Keratinocyte (primary cell): Measurements from ENCODE around the gene ZNF346. TPM values are rescaled to one million over a fixed set of nuclear protein-coding genes. Genes with fewer than 3 reads are reported as not detected.
"Not testable (repeated sequence)": the region's sequence is repeated elsewhere in the genome, so short reads cannot be mapped to it uniquely, and the experiment has no call there.

Experiments used
- DNase-seq: peaks from one replicate; pipeline ENCODE4 v3.0.0-alpha.2; 2011; ENCODE audit warnings: low read depth, missing footprints, low spot score
- FAIRE-seq: peaks from 2 replicates; lab custom pipeline; 2011; peaks lifted over from hg19 to GRCh38; lab: Jason Lieb, UNC
- H2AFZ ChIP-seq: 2 replicates; pipeline ENCODE4 v1.6.0; 2012; ENCODE audit warnings: low read length, control low read depth, inconsistent platforms; ENCODE audit not compliant: control insufficient read depth
- H3K27ac ChIP-seq: 2 replicates; pipeline ENCODE4 v1.5.1; 2011; ENCODE audit warnings: low read length; ENCODE audit not compliant: control insufficient read depth, insufficient read depth
- H3K27me3 ChIP-seq: 3 replicates; pipeline ENCODE4 v1.6.0; 2011; ENCODE audit warnings: low read length; ENCODE audit not compliant: control insufficient read depth, insufficient read depth; ENCODE audit errors: extremely low read depth
- H3K36me3 ChIP-seq, 2 experiments: 2 replicates in 1 of 2; 3 replicates in 1 of 2; pipeline ENCODE4 v1.5.1; 2011; ENCODE audit warnings: low read length in 2 of 2, mild to moderate bottlenecking in 1 of 2; ENCODE audit not compliant: control insufficient read depth in 2 of 2, insufficient read depth in 2 of 2; ENCODE audit errors: extremely low read depth in 1 of 2
- H3K4me1 ChIP-seq: 3 replicates; pipeline ENCODE4 v1.5.1; 2011; ENCODE audit warnings: low read length; ENCODE audit not compliant: control insufficient read depth, insufficient read depth; ENCODE audit errors: extremely low read depth
- H3K4me2 ChIP-seq: 3 replicates; pipeline ENCODE4 v1.6.0; 2011; ENCODE audit warnings: low read depth, low read length; ENCODE audit not compliant: control insufficient read depth, insufficient read depth; ENCODE audit errors: extremely low read depth
- H3K4me3 ChIP-seq, 3 experiments: fragments of 200-600 bp in 1 of 3; sonication (generic) in 1 of 3; 2 replicates in 2 of 3; 3 replicates in 1 of 3; pipeline ENCODE4 v1.5.1; 2011 to 2016; ENCODE audit warnings: low read length in 3 of 3, mild to moderate bottlenecking in 3 of 3, control low read depth in 2 of 3, inconsistent platforms in 1 of 3, low read depth in 1 of 3, mixed read lengths in 1 of 3, mixed run types in 1 of 3, moderate library complexity in 1 of 3; ENCODE audit not compliant: control insufficient read depth in 2 of 3, insufficient read depth in 2 of 3; ENCODE audit errors: extremely low read depth in 1 of 3
- H3K79me2 ChIP-seq: 2 replicates; pipeline ENCODE4 v1.6.0; 2012; ENCODE audit warnings: low read length; ENCODE audit not compliant: control insufficient read depth, insufficient read depth
- H3K9ac ChIP-seq: 3 replicates; pipeline ENCODE4 v1.6.0; 2011; ENCODE audit warnings: low read length; ENCODE audit not compliant: control insufficient read depth, insufficient read depth; ENCODE audit errors: extremely low read depth
- H3K9me1 ChIP-seq: 3 replicates; pipeline ENCODE4 v1.6.0; 2011; ENCODE audit warnings: low read length; ENCODE audit not compliant: control insufficient read depth, insufficient read depth; ENCODE audit errors: extremely low read depth
- H3K9me3 ChIP-seq: 2 replicates; pipeline ENCODE4 v1.5.1; 2012; ENCODE audit warnings: low read depth, low read length; ENCODE audit not compliant: control insufficient read depth
- H4K20me1 ChIP-seq: 3 replicates; pipeline ENCODE4 v1.6.0; 2011; ENCODE audit warnings: low read length; ENCODE audit not compliant: control insufficient read depth, insufficient read depth; ENCODE audit errors: extremely low read depth
- CTCF ChIP-seq, 3 experiments: IDR thresholded peaks in 1 of 3; conservative IDR thresholded peaks in 1 of 3; optimal IDR thresholded peaks in 1 of 3; 2 replicates in 2 of 3; 3 replicates in 1 of 3; pipeline versions ENCODE3 to v1.5.1; 2011; ENCODE audit warnings: low read length in 3 of 3, mild to moderate bottlenecking in 3 of 3, moderate library complexity in 2 of 3, control low read depth in 1 of 3, inconsistent platforms in 1 of 3; ENCODE audit not compliant: insufficient read depth in 2 of 3; ENCODE audit errors: extremely low read depth in 1 of 3
- EZH2 ChIP-seq: IDR thresholded peaks from one replicate; pipeline ENCODE4 v1.6.1; 2012; ENCODE audit warnings: inconsistent platforms, mild to moderate bottlenecking, low read length, moderate library complexity
- dilution Hi-C: fragments of 300-500 bp; cut with MboI; formaldehyde crosslinking; loops from one replicate; pipeline ENCODE4 v1.7.0; 2020; ENCODE audit warnings: low sequenced_read_pairs; ENCODE audit not compliant: extremely low pct_ligation_motif_present
- polyA plus RNA-seq, 5 experiments: library from polyadenylated mRNA; depleted of rRNA in 3 of 5; stranded (reverse) in 3 of 5; stranded (forward) in 1 of 5; unstranded in 1 of 5; fragments of >200 nt; gene quantifications; 1 replicate in 1 of 5; 2 replicates in 3 of 5; 3 replicates in 1 of 5; pipeline versions ENCODE4 v1.2.1 to v1.2.3, GENCODE V29; 2011 to 2012; ENCODE audit warnings: missing spikeins in 2 of 5, low read depth in 1 of 5, low replicate concordance in 1 of 5

Gene ZNF346
- polyA plus RNA-seq, 1 donor (not counting 4 experiments of a cell fraction or from before 2014, with no cell fraction given) = 9.5 TPM

DNA sequence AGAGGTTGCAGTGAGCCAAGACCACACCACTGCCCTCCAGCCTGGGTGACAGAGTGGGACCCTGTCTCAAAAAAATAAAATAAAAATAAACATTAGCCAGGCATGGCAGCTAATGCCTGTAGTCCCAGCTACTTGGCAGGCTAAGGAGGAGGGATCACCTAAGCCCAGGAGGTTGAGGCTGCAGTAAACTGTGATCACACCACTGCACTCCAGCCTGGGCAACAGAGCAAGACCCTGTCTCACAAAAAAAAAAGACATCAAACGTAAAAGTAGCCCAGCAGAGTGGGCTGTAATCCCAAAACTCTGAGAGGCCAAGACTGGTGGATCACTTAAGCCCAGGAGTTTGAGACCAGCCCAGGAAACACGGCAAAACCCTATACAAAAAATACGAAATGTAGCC is 34.9 kb upstream of the ZNF346 start:
- Histone ChIP-seq H3K9me3 (no peaks in the 10 kb centered on the region), H3K36me3 (peaks cover 0 to 3% of the 10 kb centered on the region in 2 experiments), H3K27ac (no peak overlapping the region), H3K79me2 (peaks cover 82% of the 10 kb centered on the region), H3K4me3 (no peak overlapping the region), H3K9me1 (no peaks in the 10 kb centered on the region), H2AFZ (no peak overlapping the region), H4K20me1 (no peaks in the 10 kb centered on the region), H3K4me2 (no peak overlapping the region), H3K27me3 (no peaks in the 10 kb centered on the region), H3K4me1 (peaks cover 2% of the 10 kb centered on the region), H3K9ac (no peak overlapping the region)
- no peak for TF ChIP-seq EZH2
- no peak for TF ChIP-seq CTCF (optimal IDR thresholded peaks at IDR 0.05 in 1 of 3, IDR thresholded peaks at IDR 0.05 in 1 of 3, conservative IDR thresholded peaks at IDR 0.05 in 1 of 3; ENCODE audit: extremely low read depth in 1 of 3, insufficient read depth in 2 of 3, low read length in 3 of 3)
- DNase-seq (no peak), FAIRE-seq (no peak)
- dilution Hi-C loops = no loop called here

DNA sequence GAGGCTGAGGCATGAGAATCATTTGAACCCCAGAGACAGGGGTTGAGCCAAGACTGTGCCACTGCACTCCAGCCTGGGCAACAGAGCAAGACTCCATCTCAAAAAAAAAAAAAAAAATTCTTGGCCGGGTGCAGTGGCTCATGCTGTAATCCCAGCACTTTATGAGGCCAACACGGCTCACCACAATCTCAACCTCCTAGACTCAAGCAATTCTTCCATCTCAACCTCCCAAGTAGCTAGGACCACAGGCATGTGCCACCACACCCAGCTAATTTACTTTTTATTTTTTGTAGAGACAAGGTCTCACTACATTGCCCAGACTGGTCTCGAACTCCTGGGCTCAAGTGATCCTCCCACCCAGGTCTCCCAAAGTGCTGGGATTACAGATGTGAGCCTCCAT is 29.4 kb upstream of the ZNF346 start:
- DNase-seq, H2AFZ ChIP-seq, H3K36me3 ChIP-seq, H3K27ac ChIP-seq, dilution Hi-C loops, FAIRE-seq, H3K4me3 ChIP-seq, H3K9me3 ChIP-seq, H3K27me3 ChIP-seq, H3K9ac ChIP-seq, H3K4me2 ChIP-seq, H3K9me1 ChIP-seq: not testable (repeated sequence)
- peaks cover 12% of the 10 kb centered on the region for H3K4me1 ChIP-seq
- peaks cover 95% of the 10 kb centered on the region for H3K79me2 ChIP-seq
- H4K20me1 ChIP-seq = peaks cover 21% of the 10 kb centered on the region

- Histone ChIP-seq H3K36me3 (no peaks in the 10 kb centered on the region), H4K20me1 (peaks cover 25% of the 10 kb centered on the region), H3K9ac (no peak overlapping the region), H3K9me1 (no peaks in the 10 kb centered on the region), H3K27ac (peak overlapping the region; percentile 36), H3K27me3 (no peaks in the 10 kb centered on the region), H3K4me3 (no peak overlapping the region), H3K79me2 (peaks cover 95% of the 10 kb centered on the region), H2AFZ (no peak overlapping the region), H3K4me1 (peaks cover 12% of the 10 kb centered on the region), H3K4me2 (no peak overlapping the region), H3K9me3 (no peaks in the 10 kb centered on the region)
- dilution Hi-C loops = no loop called here
- TF ChIP-seq EZH2 (no peak), CTCF (optimal IDR thresholded peaks at IDR 0.05 in 1 of 3, IDR thresholded peaks at IDR 0.05 in 1 of 3, conservative IDR thresholded peaks at IDR 0.05 in 1 of 3; ENCODE audit: extremely low read depth in 1 of 3, insufficient read depth in 2 of 3, low read length in 3 of 3) (no peak)
- no peak for FAIRE-seq
- DNase-seq = no peak
These were observed 27.9 kb upstream of the ZNF346 start for GRCh38 chr5:176994460-176995121.
